Cardiac muscle cell (in vitro differentiated cells and primary cell): ENCODE data around the gene SLC16A7. TPM values are rescaled to one million over a fixed set of nuclear protein-coding genes. Genes with fewer than 3 reads are reported as not detected.

Experiments used
- DNase-seq, 2 donors: peaks; one replicate each; pipeline versions ENCODE4 v3.0.0 to v3.0.0-alpha.2; 2010 to 2017; ENCODE audit warnings: low read depth in 1 of 2, low spot score in 1 of 2
- H3K27ac ChIP-seq: fragments of 200-600 bp; sonication (generic); 2 replicates; pipeline ENCODE4 v1.5.1; 2016
- H3K27me3 ChIP-seq: fragments of 200-600 bp; sonication (generic); 2 replicates; pipeline ENCODE4 v1.6.0; 2016; ENCODE audit warnings: control low read depth
- H3K36me3 ChIP-seq: fragments of 200-600 bp; sonication (generic); 2 replicates; pipeline ENCODE4 v1.5.1; 2016; ENCODE audit warnings: control low read depth
- H3K4me1 ChIP-seq: fragments of 200-600 bp; sonication (generic); 2 replicates; pipeline ENCODE4 v1.8.1; 2017; ENCODE audit warnings: low read depth, mild to moderate bottlenecking, mixed run types
- H3K4me3 ChIP-seq: fragments of 200-600 bp; sonication (generic); 2 replicates; pipeline ENCODE4 v1.5.1; 2016; ENCODE audit warnings: mild to moderate bottlenecking
- H3K9me3 ChIP-seq: fragments of 200-600 bp; sonication (generic); 2 replicates; pipeline ENCODE4 v1.5.1; 2017; ENCODE audit warnings: low read depth, mild to moderate bottlenecking, control low read depth
- CTCF ChIP-seq: IDR thresholded peaks from 2 replicates; pipeline ENCODE4 v1.5.1; 2012; ENCODE audit warnings: low read depth, mild to moderate bottlenecking, low read length
- polyA plus RNA-seq: library from polyadenylated mRNA; unstranded; fragments of >200 nt; fragmentation: Nextera tagmentation; extraction: Ambion mirVana; gene quantifications from 2 replicates; pipeline ENCODE4 v1.2.1, GENCODE V29; 2016
- total RNA-seq: library from RNA; depleted of rRNA; stranded (reverse); fragments of >200 nt; gene quantifications from 2 replicates; pipeline ENCODE4 v1.2.3, GENCODE V29; 2016

SLC16A7 gene
- total and polyA plus RNA-seq, 2 experiments from 2014 or later, result 2.4 to 5.3 TPM

DNA sequence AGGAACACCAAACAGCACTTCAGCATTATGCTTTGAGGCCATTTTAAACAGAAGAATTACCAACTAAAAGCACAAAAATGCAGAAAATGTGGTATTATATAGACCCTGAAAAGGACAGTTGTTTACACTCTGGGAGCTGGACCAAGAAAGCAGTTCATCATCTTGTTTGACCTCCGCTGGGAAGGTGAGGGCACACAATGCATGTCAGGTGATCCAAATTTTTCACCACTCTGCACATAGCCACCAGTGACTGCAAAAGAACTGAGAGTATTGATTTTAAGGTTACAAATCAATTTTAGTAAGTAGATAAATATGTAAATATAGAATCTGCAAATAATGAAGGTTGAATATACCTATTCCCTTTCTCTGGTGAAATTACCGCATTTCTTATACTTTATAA, 119.6 kb downstream of the SLC16A7 start:
- H3K4me1 ChIP-seq, result peaks cover 6% of the 10 kb centered on the region
- no peaks in the 10 kb centered on the region for H3K27me3 ChIP-seq
- TF ChIP-seq CTCF, result no peak
- no peaks in the 10 kb centered on the region for H3K9me3 ChIP-seq
- no peak for DNase-seq
- H3K4me3 ChIP-seq, result no peak overlapping the region
- no peaks in the 10 kb centered on the region for H3K36me3 ChIP-seq
- H3K27ac ChIP-seq, result no peak overlapping the region

GRCh38 chr12:59716043-59716442, 120.2 kb downstream of the SLC16A7 start:
- Histone ChIP-seq H3K4me1 (peaks cover 6% of the 10 kb centered on the region), H3K27me3 (no peaks in the 10 kb centered on the region), H3K4me3 (no peak overlapping the region), H3K36me3 (no peaks in the 10 kb centered on the region), H3K9me3 (no peaks in the 10 kb centered on the region), H3K27ac (no peak overlapping the region)
- DNase-seq, result no peak
- no peak for TF ChIP-seq CTCF

- H3K36me3 ChIP-seq, result no peaks in the 10 kb centered on the region
- TF ChIP-seq CTCF, result no peak
- H3K27me3 ChIP-seq, result no peaks in the 10 kb centered on the region
- H3K4me3 ChIP-seq, result no peak overlapping the region
- no peak for DNase-seq
- no peak overlapping the region for H3K27ac ChIP-seq
- peaks cover 6% of the 10 kb centered on the region for H3K4me1 ChIP-seq
- H3K9me3 ChIP-seq, result no peaks in the 10 kb centered on the region
Measured at GRCh38 chr12:59717436-59717835, 121.6 kb downstream of the SLC16A7 start.

DNA sequence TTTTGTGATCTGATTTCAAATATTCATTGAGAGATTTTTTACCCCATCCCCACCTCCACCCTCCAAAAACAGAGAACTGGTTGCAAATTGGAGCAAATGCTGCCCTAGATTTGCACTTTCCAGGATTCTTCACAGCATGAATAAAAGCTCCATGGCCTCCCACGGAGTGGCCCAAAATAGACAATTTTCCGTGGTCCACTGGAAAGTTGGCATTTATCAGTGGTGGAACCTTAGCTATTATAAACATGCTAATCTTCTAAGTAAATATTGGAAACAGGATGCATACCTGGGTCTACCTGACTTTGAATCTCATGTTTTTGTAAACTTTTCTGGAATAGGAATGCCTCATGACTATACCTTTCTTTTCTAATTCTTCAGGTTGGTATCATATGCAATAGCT, 123.9 kb downstream of the SLC16A7 start:
- Histone ChIP-seq H3K4me1 (peaks cover 6% of the 10 kb centered on the region), H3K4me3 (no peak overlapping the region), H3K27me3 (no peaks in the 10 kb centered on the region), H3K27ac (no peak overlapping the region), H3K36me3 (no peaks in the 10 kb centered on the region), H3K9me3 (no peaks in the 10 kb centered on the region)
- DNase-seq, result no peak
- TF ChIP-seq CTCF, result no peak

DNA sequence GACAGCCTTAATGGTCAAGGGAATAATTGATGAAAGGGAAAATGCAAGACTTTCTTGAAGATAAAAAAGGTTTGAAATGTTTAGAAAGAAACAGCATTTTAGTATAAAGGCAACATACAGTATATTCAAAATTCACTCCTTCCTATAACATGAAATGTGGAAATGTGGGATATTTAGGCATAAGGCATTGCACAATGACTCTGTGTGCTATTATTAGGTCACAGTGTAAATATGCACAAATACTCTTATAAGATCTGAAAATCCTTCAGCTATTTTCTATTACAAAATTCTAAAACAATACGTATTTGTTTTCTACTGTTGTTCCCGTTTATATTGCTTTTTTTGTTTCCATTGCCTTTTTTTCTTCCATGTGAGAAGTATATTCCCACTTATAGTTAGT, 127.7 kb downstream of the SLC16A7 start:
- H3K4me3 ChIP-seq, result no peak overlapping the region
- peak in 1 of 2 donors; percentile 29 for DNase-seq
- no peaks in the 10 kb centered on the region for H3K27me3 ChIP-seq
- H3K27ac ChIP-seq, result no peak overlapping the region
- TF ChIP-seq CTCF, result no peak
- no peaks in the 10 kb centered on the region for H3K4me1 ChIP-seq
- no peaks in the 10 kb centered on the region for H3K9me3 ChIP-seq
- no peaks in the 10 kb centered on the region for H3K36me3 ChIP-seq

DNA sequence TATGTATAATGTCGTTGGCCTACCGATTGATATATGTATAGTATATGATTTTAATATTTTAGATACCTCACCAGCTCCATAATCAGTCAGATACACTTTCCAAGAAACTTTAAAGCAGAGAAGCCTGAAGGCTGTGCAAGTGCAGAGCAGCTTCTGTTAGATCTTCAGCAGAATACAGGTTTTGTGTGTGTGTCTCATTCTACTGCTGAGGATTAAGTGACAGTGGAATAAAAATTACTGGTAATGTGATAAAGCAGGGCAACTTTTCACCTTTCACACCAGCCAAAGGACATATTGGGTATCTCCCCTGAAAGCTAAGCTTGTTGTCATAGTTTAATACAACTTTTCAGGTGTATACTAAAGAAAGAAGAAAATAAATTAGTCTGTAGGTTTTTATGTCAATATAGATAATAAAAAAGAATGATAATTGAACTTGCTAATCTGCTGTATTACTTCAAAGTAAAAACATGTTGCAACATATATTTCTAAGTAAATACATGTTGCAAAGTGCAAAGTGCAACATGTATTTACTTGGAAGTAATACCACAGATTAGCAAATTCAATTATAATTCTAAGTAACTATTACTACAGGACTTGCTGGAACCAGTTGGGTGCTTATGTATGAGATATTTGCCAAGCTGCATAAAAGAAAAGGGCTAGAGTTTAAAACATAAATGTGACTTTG, 128.3 kb downstream of the SLC16A7 start:
- Histone ChIP-seq H3K4me3 (no peak overlapping the region), H3K27ac (no peak overlapping the region), H3K9me3 (no peaks in the 10 kb centered on the region), H3K27me3 (no peaks in the 10 kb centered on the region), H3K36me3 (no peaks in the 10 kb centered on the region), H3K4me1 (no peaks in the 10 kb centered on the region)
- no peak for TF ChIP-seq CTCF
- no peak for DNase-seq
